ENCODE data around the gene EGLN1.

The EGLN1 gene

GRCh38 chr1:231411036-231411531 is 11.0 kb downstream of the EGLN1 start:
- H3K4me1 ChIP-seq (ENCODE audit: insufficient read depth, low read length): peaks cover 77% of the 10 kb centered on the region
- H3K36me3 ChIP-seq (ENCODE audit: insufficient read depth, low read length): no peaks in the 10 kb centered on the region
- no peaks in the 10 kb centered on the region for H3K9me3 ChIP-seq (ENCODE audit: low read length)
- H3K27ac ChIP-seq (ENCODE audit: low read depth, low read length): no peak overlapping the region
- no peak overlapping the region for H3K4me3 ChIP-seq (ENCODE audit: low read depth in 1 of 2, low read length in 2 of 2)
- H3K27me3 ChIP-seq (ENCODE audit: control insufficient read depth in 1 of 2, insufficient read depth in 2 of 2, low read length in 2 of 2): no peaks in the 10 kb centered on the region
- no peak overlapping the region for H3K9ac ChIP-seq (ENCODE audit: low read length)

- Histone ChIP-seq H3K9me3 (ENCODE audit: low read length) (no peaks in the 10 kb centered on the region), H3K36me3 (ENCODE audit: insufficient read depth, low read length) (no peaks in the 10 kb centered on the region), H3K9ac (ENCODE audit: low read length) (no peak overlapping the region), H3K4me3 (ENCODE audit: low read depth in 1 of 2, low read length in 2 of 2) (no peak overlapping the region), H3K27me3 (ENCODE audit: control insufficient read depth in 1 of 2, insufficient read depth in 2 of 2, low read length in 2 of 2) (no peaks in the 10 kb centered on the region), H3K4me1 (ENCODE audit: insufficient read depth, low read length) (peaks cover 75% of the 10 kb centered on the region), H3K27ac (ENCODE audit: low read depth, low read length) (peak overlapping the region; percentile 27)
These were observed 12.0 kb downstream of the EGLN1 start for GRCh38 chr1:231410036-231410612.

GRCh38 chr1:231408528-231409094 is 13.5 kb downstream of the EGLN1 start:
- no peak overlapping the region for H3K4me3 ChIP-seq (ENCODE audit: low read depth in 1 of 2, low read length in 2 of 2)
- H3K36me3 ChIP-seq (ENCODE audit: insufficient read depth, low read length): no peaks in the 10 kb centered on the region
- no peak overlapping the region for H3K9ac ChIP-seq (ENCODE audit: low read length)
- H3K4me1 ChIP-seq (ENCODE audit: insufficient read depth, low read length): peaks cover 62% of the 10 kb centered on the region
- no peak overlapping the region for H3K27ac ChIP-seq (ENCODE audit: low read depth, low read length)
- H3K9me3 ChIP-seq (ENCODE audit: low read length): no peaks in the 10 kb centered on the region
- H3K27me3 ChIP-seq (ENCODE audit: control insufficient read depth in 1 of 2, insufficient read depth in 2 of 2, low read length in 2 of 2): no peaks in the 10 kb centered on the region

GRCh38 chr1:231407547-231408396 is 14.3 kb downstream of the EGLN1 start:
- Histone ChIP-seq H3K36me3 (ENCODE audit: insufficient read depth, low read length) (no peaks in the 10 kb centered on the region), H3K9ac (ENCODE audit: low read length) (no peak overlapping the region), H3K9me3 (ENCODE audit: low read length) (no peaks in the 10 kb centered on the region), H3K4me3 (ENCODE audit: low read depth in 1 of 2, low read length in 2 of 2) (no peak overlapping the region), H3K27ac (ENCODE audit: low read depth, low read length) (no peak overlapping the region), H3K27me3 (ENCODE audit: control insufficient read depth in 1 of 2, insufficient read depth in 2 of 2, low read length in 2 of 2) (no peaks in the 10 kb centered on the region), H3K4me1 (ENCODE audit: insufficient read depth, low read length) (peaks cover 59% of the 10 kb centered on the region)

GRCh38 chr1:231407049-231407448 is 15.0 kb downstream of the EGLN1 start:
- Histone ChIP-seq H3K4me3 (ENCODE audit: low read depth in 1 of 2, low read length in 2 of 2) (no peak overlapping the region), H3K9ac (ENCODE audit: low read length) (no peak overlapping the region), H3K27me3 (ENCODE audit: control insufficient read depth in 1 of 2, insufficient read depth in 2 of 2, low read length in 2 of 2) (no peaks in the 10 kb centered on the region), H3K9me3 (ENCODE audit: low read length) (no peaks in the 10 kb centered on the region), H3K27ac (ENCODE audit: low read depth, low read length) (no peak overlapping the region), H3K36me3 (ENCODE audit: insufficient read depth, low read length) (no peaks in the 10 kb centered on the region), H3K4me1 (ENCODE audit: insufficient read depth, low read length) (peaks cover 59% of the 10 kb centered on the region)

- Histone ChIP-seq H3K9me3 (ENCODE audit: low read length) (no peaks in the 10 kb centered on the region), H3K9ac (ENCODE audit: low read length) (no peak overlapping the region), H3K36me3 (ENCODE audit: insufficient read depth, low read length) (no peaks in the 10 kb centered on the region), H3K4me1 (ENCODE audit: insufficient read depth, low read length) (peaks cover 36% of the 10 kb centered on the region), H3K27me3 (ENCODE audit: control insufficient read depth in 1 of 2, insufficient read depth in 2 of 2, low read length in 2 of 2) (no peaks in the 10 kb centered on the region), H3K27ac (ENCODE audit: low read depth, low read length) (no peak overlapping the region), H3K4me3 (ENCODE audit: low read depth in 1 of 2, low read length in 2 of 2) (no peak overlapping the region)
These were observed 17.8 kb downstream of the EGLN1 start for GRCh38 chr1:231404318-231404717.

GRCh38 chr1:231401478-231401877 is 20.6 kb downstream of the EGLN1 start:
- Histone ChIP-seq H3K36me3 (ENCODE audit: insufficient read depth, low read length) (no peaks in the 10 kb centered on the region), H3K9ac (ENCODE audit: low read length) (no peak overlapping the region), H3K4me1 (ENCODE audit: insufficient read depth, low read length) (peaks cover 27% of the 10 kb centered on the region), H3K9me3 (ENCODE audit: low read length) (no peaks in the 10 kb centered on the region), H3K4me3 (ENCODE audit: low read depth in 1 of 2, low read length in 2 of 2) (no peak overlapping the region), H3K27me3 (ENCODE audit: control insufficient read depth in 1 of 2, insufficient read depth in 2 of 2, low read length in 2 of 2) (no peaks in the 10 kb centered on the region), H3K27ac (ENCODE audit: low read depth, low read length) (no peak overlapping the region)

- H3K27me3 ChIP-seq (ENCODE audit: control insufficient read depth in 1 of 2, insufficient read depth in 2 of 2, low read length in 2 of 2): no peaks in the 10 kb centered on the region
- H3K9ac ChIP-seq (ENCODE audit: low read length): no peak overlapping the region
- H3K27ac ChIP-seq (ENCODE audit: low read depth, low read length): no peak overlapping the region
- peaks cover 35% of the 10 kb centered on the region for H3K4me1 ChIP-seq (ENCODE audit: insufficient read depth, low read length)
- H3K4me3 ChIP-seq (ENCODE audit: low read depth in 1 of 2, low read length in 2 of 2): no peak overlapping the region
- H3K36me3 ChIP-seq (ENCODE audit: insufficient read depth, low read length): no peaks in the 10 kb centered on the region
- no peaks in the 10 kb centered on the region for H3K9me3 ChIP-seq (ENCODE audit: low read length)
These were observed 24.0 kb downstream of the EGLN1 start for GRCh38 chr1:231397886-231398671.

GRCh38 chr1:231396643-231397042 is 25.4 kb downstream of the EGLN1 start:
- Histone ChIP-seq H3K27me3 (ENCODE audit: control insufficient read depth in 1 of 2, insufficient read depth in 2 of 2, low read length in 2 of 2) (no peaks in the 10 kb centered on the region), H3K4me1 (ENCODE audit: insufficient read depth, low read length) (peaks cover 35% of the 10 kb centered on the region), H3K4me3 (ENCODE audit: low read depth in 1 of 2, low read length in 2 of 2) (no peak overlapping the region), H3K9me3 (ENCODE audit: low read length) (no peaks in the 10 kb centered on the region), H3K36me3 (ENCODE audit: insufficient read depth, low read length) (no peaks in the 10 kb centered on the region), H3K27ac (ENCODE audit: low read depth, low read length) (no peak overlapping the region), H3K9ac (ENCODE audit: low read length) (no peak overlapping the region)

GRCh38 chr1:231395998-231396390 is 26.1 kb downstream of the EGLN1 start:
- Histone ChIP-seq H3K4me1 (ENCODE audit: insufficient read depth, low read length) (peaks cover 35% of the 10 kb centered on the region), H3K9me3 (ENCODE audit: low read length) (no peaks in the 10 kb centered on the region), H3K27ac (ENCODE audit: low read depth, low read length) (no peak overlapping the region), H3K27me3 (ENCODE audit: control insufficient read depth in 1 of 2, insufficient read depth in 2 of 2, low read length in 2 of 2) (no peaks in the 10 kb centered on the region), H3K4me3 (ENCODE audit: low read depth in 1 of 2, low read length in 2 of 2) (no peak overlapping the region), H3K9ac (ENCODE audit: low read length) (no peak overlapping the region), H3K36me3 (ENCODE audit: insufficient read depth, low read length) (no peaks in the 10 kb centered on the region)
